Prostate gland (tissue), 2 donors: ENCODE data around the gene NHSL2. TPM values are rescaled to one million over a fixed set of nuclear protein-coding genes. Genes with fewer than 3 reads are reported as not detected.

ENCODE experiments used
- DNase-seq: peaks from one replicate; pipeline ENCODE4 v3.0.0-alpha.2; 2019; ENCODE audit warnings: low spot score
- H3K27ac ChIP-seq, 2 donors: fragments of 200-600 bp; sonication (generic); 2 replicates each; pipeline ENCODE4 v1.5.1; 2017 to 2019
- H3K27me3 ChIP-seq: fragments of 200-600 bp; sonication (generic); replicated peaks from 2 replicates; pipeline ENCODE4 v1.5.1; 2019; ENCODE audit not compliant: insufficient read depth
- H3K36me3 ChIP-seq, 2 donors: fragments of 200-600 bp; sonication (generic); 1 replicate in 1 of 2; 2 replicates in 1 of 2; pipeline versions ENCODE4 v1.5.1 to v1.8.1; 2017 to 2019
- H3K4me1 ChIP-seq: fragments of 200-600 bp; sonication (generic); replicated peaks from 2 replicates; pipeline ENCODE4 v1.5.1; 2019
- H3K4me3 ChIP-seq, 2 donors: fragments of 200-600 bp; sonication (generic); 2 replicates each; pipeline ENCODE4 v1.5.1; 2017 to 2019
- H3K9me3 ChIP-seq: fragments of 200-600 bp; sonication (generic); 2 replicates; pipeline ENCODE4 v1.5.1; 2017
- CTCF ChIP-seq, 4 experiments: fragments of 200-600 bp in 2 of 4; fragments of 450-650 bp in 2 of 4; sonication (generic) in 2 of 4; IDR thresholded peaks; 1 replicate in 3 of 4; 2 replicates in 1 of 4; pipeline ENCODE4 v1.5.1; 2016 to 2019; ENCODE audit warnings: antibody characterized with exemption in 4 of 4, mild to moderate bottlenecking in 2 of 4, moderate library complexity in 2 of 4
- POLR2A ChIP-seq: fragments of 450-650 bp; IDR thresholded peaks from one replicate; pipeline ENCODE4 v1.6.1; 2016; ENCODE audit warnings: antibody characterized with exemption, mild to moderate bottlenecking
- POLR2AphosphoS5 ChIP-seq: sonication (generic); formaldehyde crosslinking; IDR thresholded peaks from one replicate; pipeline ENCODE4 v1.6.1; 2017; ENCODE audit warnings: antibody characterized with exemption
- WGBS: methylation state at CpG from one replicate; pipeline ENCODE4 v1.1.5; 2018; 5-methylcytosine and 5-hydroxymethylcytosine counted together
- intact Hi-C: fragments of 100-400 bp; cut with DNase I; formaldehyde crosslinking; loops from one replicate; pipeline ENCODE4 v1.14.2; 2022
- total RNA-seq, 2 donors: library from RNA; depleted of rRNA; stranded (reverse); fragments of >200 nt; gene quantifications; one replicate each; pipeline ENCODE4 v1.1.0, GENCODE V29; 2016

The NHSL2 gene
- total RNA-seq, 2 donors from 2014 or later = 4.2 to 28.2 TPM

GRCh38 chrX:72062916-72063315, 152.3 kb downstream of the NHSL2 start:
- TF ChIP-seq POLR2A (no peak), CTCF (IDR thresholded peaks at IDR 0.05) (no peak), POLR2AphosphoS5 (no peak)
- intact Hi-C loops = no loop called here
- Histone ChIP-seq H3K36me3 (no peaks in the 10 kb centered on the region), H3K27ac (no peak overlapping the region), H3K27me3 (no peaks in the 10 kb centered on the region), H3K9me3 (no peaks in the 10 kb centered on the region), H3K4me3 (no peak overlapping the region), H3K4me1 (no peaks in the 10 kb centered on the region)
- DNase-seq = no peak
- WGBS = 78% methylated on average over 5 of the region's 6 CpGs

GRCh38 chrX:72069350-72070160, 158.9 kb downstream of the NHSL2 start:
- no peaks in the 10 kb centered on the region for H3K36me3 ChIP-seq
- intact Hi-C loops = no loop called here
- no peaks in the 10 kb centered on the region for H3K9me3 ChIP-seq
- no peak for TF ChIP-seq POLR2A
- TF ChIP-seq POLR2AphosphoS5 = no peak
- TF ChIP-seq CTCF (IDR thresholded peaks at IDR 0.05) = no peak
- H3K27me3 ChIP-seq = no peaks in the 10 kb centered on the region
- H3K4me3 ChIP-seq = no peak overlapping the region
- WGBS = 26% methylated on average over 11 of the region's 16 CpGs
- H3K27ac ChIP-seq = no peak overlapping the region
- H3K4me1 ChIP-seq = no peaks in the 10 kb centered on the region
- DNase-seq = no peak

DNA sequence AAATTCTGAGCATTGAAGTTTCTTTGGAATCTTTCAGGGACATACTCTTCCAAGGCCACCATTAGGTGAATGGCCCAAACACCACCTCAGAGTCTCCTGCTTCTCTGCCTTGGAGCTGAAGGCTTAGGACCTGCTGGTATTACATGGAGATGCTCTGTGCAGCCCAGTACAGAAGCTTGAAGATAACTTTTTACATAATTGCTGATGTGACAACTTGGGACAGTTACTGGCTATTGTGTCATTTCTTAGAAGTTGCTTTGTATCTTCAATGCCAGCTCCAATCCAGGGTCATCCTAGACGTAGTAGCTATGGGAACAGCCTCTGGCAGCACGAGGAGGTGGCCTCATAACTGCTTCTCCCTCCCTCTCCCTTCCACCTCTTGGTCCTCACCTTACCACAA, 160.6 kb downstream of the NHSL2 start:
- no peak overlapping the region for H3K27ac ChIP-seq
- no peak for DNase-seq
- no peaks in the 10 kb centered on the region for H3K27me3 ChIP-seq
- no peak for TF ChIP-seq POLR2AphosphoS5
- no peak for TF ChIP-seq CTCF (IDR thresholded peaks at IDR 0.05)
- TF ChIP-seq POLR2A = no peak
- H3K4me1 ChIP-seq = no peaks in the 10 kb centered on the region
- H3K36me3 ChIP-seq = no peaks in the 10 kb centered on the region
- no peaks in the 10 kb centered on the region for H3K9me3 ChIP-seq
- intact Hi-C loops = no loop called here
- no peak overlapping the region for H3K4me3 ChIP-seq
- 38% methylated on average over 2 of the region's 2 CpGs for WGBS

GRCh38 chrX:72073633-72074032, 163.0 kb downstream of the NHSL2 start:
- 82% methylated on average over 1 of the region's 1 CpG for WGBS
- no peaks in the 10 kb centered on the region for H3K9me3 ChIP-seq
- no peaks in the 10 kb centered on the region for H3K27me3 ChIP-seq
- no peaks in the 10 kb centered on the region for H3K36me3 ChIP-seq
- TF ChIP-seq POLR2A (no peak), CTCF (IDR thresholded peaks at IDR 0.05) (no peak), POLR2AphosphoS5 (no peak)
- H3K4me1 ChIP-seq = no peaks in the 10 kb centered on the region
- intact Hi-C loops = no loop called here
- no peak overlapping the region for H3K27ac ChIP-seq
- H3K4me3 ChIP-seq = no peak overlapping the region
- no peak for DNase-seq

DNA sequence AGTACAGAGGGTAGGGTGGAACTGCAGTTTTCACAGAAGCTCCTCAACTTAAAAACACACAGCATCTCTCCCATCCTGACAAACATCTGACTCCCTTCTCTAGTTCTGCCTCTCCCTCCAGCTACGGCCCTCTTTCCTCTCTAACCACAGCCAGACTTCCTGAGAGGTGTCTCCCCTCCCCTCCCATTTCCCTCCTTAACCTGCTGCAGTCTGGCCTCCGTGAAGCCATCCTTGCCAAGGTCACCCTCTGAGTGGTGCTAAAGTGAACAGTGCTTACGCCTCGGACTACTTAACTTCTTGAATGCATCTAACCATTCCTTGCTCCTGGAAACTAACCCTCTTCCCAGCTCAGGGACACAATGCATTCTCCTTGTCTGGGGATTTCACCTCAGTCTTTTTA, 167.8 kb downstream of the NHSL2 start:
- no peak overlapping the region for H3K4me3 ChIP-seq
- WGBS = 67% methylated on average over 4 of the region's 4 CpGs
- H3K36me3 ChIP-seq = no peaks in the 10 kb centered on the region
- H3K9me3 ChIP-seq = no peaks in the 10 kb centered on the region
- H3K4me1 ChIP-seq = no peaks in the 10 kb centered on the region
- no peak overlapping the region for H3K27ac ChIP-seq
- no peak for DNase-seq
- intact Hi-C loops = no loop called here
- TF ChIP-seq POLR2AphosphoS5 (no peak), POLR2A (no peak), CTCF (IDR thresholded peaks at IDR 0.05) (no peak)
- H3K27me3 ChIP-seq = no peaks in the 10 kb centered on the region
